Ramos (cell line): Measurements from ENCODE around the gene C3.

Experiments used
- in situ Hi-C: fragments of 300-500 bp; cut with MboI; formaldehyde crosslinking; loops from one replicate; pipeline ENCODE4 v1.14.3; 2022; ENCODE audit warnings: low sequenced_read_pairs; ENCODE audit not compliant: unreplicated experiment

The C3 gene

DNA sequence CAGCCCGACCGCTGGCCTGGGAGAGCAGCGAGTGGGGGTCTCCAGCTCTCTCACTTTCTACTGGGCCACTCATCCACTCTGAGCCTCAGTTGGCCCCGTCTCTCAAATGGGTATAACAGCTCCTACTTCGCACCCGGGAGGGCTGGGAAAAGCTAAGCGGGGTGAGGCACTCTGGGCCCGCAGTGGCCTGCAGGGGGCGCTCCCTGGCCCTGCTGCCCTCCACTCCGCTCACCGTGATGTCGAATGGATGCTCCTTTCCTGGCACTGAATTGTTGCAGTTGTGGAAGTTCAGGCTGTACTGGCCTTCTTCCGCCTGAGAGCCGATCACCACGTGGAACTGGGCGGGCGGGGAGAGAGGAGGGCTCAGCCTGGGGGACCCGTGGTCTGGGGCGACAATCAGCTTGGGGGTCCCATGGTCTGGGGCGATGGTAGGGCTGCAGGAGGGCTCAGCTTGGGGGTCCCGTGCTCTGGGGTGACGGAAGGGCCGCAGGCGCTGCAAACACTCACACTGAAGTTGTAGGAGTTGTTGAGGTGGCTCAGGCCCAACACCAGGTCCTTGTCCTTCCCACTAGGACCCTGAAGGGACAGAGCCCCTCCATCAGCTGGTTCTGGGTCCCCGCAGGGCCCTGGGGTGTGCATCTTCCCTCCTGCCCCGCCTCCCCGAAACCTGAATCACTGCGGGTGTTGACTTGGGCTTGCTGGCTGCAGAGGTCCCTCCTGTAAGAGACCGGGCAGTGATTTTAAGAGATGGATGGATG is 13.1 kb upstream of the C3 start:
- in situ Hi-C loops: loop anchor here (10.0 kb wide), 1 partner anchor 219 kb away; no protein-coding TSS in a partner anchor

DNA sequence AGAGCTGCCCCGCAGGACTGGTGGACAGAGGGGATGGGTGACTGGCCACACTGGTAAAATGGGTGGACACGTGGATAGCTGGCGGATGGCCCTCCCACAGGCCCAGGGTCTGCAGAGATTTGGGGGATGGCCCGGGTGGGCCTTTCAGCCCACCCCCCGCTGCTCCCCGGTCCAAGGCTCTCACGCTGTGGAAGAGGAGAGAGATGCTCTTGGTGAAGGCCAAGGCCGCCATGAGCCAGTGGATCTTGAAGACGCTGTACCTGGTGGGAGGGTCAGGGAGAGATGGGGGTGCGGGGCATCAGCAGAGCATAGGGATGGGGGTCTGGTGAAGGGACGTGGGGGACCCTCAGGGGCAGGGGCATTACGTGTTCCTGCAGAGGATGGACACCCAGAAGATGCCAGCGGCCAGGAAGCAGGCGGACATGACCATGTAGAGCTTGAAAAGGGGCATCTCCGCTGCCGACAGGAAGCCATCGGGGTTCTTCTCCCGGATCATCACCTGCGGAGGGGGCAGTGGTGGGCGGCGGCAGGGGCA is 12.4 kb upstream of the C3 start:
- in situ Hi-C loops: loop anchor here (10.0 kb wide), 1 partner anchor 218 kb away; no protein-coding TSS in a partner anchor

DNA sequence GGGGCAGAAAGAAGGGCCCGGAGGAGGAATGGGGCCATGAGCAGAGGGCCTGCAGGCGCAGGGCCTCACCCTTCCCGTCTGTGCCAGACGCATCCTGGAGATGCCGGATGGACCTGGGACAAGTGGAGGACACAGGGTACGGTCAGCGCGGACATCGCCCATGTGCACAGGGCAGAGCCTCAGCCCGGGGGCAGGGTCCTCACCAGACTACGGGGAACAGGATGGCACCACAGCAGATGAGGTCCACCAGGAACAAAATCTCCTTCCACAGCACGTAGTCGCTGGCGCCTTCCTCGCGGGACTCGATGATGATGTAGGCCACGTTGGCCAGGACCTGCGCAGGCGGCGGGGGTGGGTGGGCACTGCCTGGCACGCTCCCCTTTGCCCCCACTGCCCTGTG is 11.4 kb upstream of the C3 start:
- in situ Hi-C loops: loop anchor here (10.0 kb wide), 1 partner anchor 217 kb away; no protein-coding TSS in a partner anchor

DNA sequence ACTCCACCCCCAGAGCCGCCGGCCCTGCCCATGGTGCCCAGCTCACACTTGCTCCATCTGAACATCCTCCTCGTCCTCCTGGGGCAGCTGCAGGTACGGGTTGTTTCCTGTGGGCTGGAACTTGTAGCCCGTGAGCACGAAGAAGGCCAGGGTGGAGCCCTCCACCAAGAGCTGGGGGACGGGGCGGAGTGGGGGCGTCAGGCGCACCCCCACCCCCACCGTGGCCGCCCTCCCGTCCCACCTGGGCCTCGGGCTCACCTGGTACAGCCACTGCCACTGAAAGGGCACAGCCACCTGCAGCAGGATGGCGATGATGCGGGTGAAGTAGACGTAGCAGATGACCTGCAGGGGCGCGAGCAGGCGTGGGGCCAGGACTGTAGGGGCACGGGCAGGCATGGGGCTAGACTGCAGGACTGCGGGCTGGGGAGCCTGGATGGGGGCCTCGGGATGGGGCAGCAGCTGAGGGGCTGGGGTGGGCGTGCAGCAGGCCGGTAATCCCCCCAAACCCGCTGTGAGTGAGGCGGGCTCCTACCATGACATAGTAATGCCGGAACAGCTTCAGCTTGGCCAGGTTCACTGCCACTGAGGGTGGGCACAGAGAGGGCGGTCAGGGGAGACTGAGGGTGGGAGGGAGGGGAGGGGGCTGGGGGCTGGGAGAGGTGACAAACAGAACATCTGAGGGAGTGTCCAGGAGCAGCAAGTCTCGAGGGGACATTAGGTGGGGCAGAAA is 10.7 kb upstream of the C3 start:
- in situ Hi-C loops: loop anchor here (10.0 kb wide), 1 partner anchor 216 kb away; no protein-coding TSS in a partner anchor

DNA sequence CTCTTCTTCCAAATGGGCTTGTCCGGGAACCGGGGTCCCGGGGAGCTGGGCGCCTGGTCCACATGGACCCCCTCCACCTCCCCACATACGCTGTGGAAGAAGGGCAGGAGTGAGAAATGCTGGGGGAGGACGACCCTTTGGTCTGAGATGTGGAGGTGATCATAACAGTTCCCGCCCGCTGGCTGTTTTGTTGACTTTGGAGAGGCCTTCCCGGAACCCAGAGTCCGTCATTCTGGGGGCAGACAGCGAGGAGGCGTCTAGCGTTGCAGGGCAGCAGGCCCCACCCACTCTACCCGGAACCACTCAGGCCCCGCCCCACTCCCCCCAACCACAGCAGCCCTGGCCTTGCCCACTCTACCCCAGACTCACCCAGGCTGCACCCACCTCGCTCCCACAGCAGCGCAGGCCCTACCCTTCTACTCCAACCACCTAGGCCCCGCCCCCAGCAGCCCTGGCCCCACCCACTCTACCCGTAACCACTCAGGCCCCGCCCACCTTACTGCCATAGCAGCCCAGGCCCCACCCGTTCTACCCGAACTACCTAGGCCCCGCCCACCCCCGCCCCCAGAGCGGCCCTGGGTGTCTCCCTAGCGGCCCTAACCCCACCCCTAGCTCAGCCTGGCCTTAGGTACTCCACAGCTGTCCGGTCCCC is 9.8 kb upstream of the C3 start:
- in situ Hi-C loops: loop anchor here (10.0 kb wide), 1 partner anchor 215 kb away; no protein-coding TSS in a partner anchor

DNA sequence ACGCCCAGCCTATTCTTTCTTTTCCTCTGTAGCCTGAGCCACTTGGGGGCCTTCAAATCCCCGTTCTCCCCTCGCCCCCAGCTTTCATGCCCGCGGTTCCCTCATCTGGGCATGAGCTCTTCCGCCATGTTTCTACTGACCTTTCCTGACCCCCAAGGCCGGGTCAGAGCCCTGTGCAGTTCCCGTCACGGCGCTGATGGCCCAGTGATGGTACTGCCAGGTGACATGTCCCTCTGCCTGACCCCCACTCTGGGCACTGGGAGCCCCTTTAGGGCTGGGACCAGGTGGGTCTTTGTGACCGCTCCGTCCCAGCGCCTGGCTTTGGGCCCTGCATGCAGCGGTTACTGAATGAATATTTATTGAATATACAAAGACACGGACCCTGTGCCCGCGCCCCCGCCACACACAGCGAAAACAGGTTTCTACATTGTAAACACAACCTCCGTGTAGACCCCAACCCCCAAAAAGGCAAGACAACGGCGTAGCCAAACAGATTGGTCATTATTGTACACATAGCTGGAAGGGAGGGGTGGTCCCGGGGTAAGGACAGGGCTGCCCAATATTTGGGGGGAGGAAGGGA is 9.2 kb upstream of the C3 start:
- in situ Hi-C loops: loop anchor here (10.0 kb wide), 1 partner anchor 215 kb away; no protein-coding TSS in a partner anchor

DNA sequence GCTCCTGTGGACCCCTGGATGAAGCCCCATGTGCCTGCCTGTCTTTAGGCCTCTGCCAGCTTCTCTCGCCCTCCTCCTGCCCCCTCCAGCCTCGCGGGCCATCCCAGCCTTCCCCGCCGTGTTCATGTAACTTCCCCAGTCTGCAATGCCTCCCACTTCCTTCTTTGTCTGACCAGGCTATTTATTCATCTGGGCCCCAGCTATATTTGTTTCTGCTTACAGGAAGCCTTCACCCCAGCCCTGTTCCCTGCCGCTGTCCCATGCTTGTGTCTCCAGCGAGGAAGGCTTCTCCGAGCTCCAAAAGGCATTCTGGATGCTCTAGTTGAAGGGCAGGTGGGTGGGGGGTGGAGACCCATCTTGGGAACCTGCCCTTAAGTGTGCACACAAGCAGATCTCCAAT is 7.9 kb upstream of the C3 start:
- in situ Hi-C loops: no loop called here

DNA sequence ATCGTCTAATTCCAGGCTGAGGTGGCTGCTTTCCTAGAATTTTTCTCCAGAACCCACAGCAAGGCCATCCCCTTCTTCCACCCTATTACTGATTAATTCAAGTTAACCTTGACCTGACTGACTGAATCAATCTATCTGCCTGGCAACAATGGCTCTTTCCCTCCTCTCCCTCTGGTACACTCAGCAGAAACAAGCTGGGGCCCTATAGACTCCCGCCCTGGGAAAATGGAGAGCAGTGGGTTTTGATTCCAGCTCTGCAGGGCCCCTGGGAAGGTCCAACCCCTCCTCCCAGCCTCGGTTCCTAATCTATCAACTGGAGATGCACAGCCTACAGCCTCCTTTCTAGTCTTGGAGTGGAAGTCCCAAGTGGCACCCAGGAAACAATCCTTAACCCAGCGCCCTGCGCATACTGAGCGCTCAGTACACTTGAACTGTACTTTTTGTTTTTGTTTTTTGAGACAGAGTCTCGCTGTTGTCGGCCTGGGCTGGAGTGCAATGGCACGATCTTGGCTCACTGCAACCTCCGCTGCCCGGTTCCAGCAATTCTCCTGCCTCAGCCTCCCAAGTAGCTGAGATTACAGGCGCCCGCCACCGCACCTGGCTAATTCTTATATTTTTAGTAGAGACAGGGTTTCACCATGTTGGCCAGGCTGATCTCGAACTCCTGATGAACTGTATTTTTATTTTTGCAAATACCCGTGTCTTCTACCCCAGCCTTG is 5.2 kb upstream of the C3 start:
- in situ Hi-C loops: no loop called here

DNA sequence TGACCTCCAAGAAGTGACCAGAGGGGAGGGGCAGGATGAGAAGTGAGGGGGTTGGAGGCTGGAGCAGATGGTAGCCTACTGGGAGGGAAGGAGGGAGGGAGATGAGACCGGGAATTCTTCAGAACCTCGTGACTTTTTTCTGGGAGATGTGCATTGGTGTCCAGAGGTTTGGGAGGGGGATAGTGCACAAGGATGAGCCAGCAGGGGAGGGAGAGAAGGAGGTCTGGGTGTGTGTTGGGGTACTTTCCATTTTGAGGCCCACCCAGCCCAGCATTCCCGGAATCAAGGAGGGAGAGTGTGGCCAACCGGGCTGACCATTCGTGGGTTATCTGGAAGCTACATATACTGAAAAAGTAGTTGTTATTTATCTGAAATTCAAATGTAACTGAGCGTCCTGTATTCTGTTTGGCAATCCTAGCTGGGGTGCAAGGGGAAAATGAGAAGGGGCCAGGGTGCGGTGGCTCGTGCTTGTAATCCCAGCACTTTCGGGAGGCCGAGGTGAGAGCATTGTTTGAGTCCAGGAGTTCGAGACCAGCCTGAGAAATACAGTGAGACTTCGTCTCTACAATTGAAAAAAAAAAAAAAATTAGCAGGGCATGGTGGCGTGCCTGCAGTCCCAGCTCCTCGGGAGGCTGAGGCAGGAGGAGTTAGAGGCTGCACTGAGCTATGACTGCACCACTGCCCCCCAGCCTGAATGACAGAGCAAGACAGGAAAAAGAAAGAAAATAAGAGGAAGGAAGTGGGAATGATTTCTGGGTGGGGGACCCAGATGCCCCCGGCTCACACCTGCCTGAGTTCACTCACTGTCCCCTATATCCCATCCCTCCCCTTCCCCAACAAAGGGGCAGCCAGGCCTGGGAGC is 4.4 kb upstream of the C3 start:
- in situ Hi-C loops: no loop called here

DNA sequence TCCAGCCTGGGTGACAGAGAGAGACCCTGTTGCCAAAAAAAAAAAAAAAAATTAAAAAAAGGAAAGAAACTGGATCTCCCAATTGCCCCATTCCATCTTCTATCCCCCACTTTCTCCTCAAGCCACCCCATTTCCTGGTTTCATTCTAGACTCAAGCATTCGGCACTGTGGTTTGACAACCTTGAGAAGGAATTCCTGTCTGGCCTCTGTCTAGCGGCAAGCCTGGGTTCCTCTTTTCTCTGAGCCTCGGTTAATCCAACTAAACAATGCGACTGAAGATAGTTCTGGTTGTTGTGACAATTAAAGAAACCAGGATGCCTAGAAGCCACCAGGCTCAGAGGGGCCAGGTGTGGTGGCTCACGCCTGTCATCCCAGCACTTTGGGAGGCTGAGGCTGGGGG is 3.3 kb upstream of the C3 start:
- in situ Hi-C loops: no loop called here

DNA sequence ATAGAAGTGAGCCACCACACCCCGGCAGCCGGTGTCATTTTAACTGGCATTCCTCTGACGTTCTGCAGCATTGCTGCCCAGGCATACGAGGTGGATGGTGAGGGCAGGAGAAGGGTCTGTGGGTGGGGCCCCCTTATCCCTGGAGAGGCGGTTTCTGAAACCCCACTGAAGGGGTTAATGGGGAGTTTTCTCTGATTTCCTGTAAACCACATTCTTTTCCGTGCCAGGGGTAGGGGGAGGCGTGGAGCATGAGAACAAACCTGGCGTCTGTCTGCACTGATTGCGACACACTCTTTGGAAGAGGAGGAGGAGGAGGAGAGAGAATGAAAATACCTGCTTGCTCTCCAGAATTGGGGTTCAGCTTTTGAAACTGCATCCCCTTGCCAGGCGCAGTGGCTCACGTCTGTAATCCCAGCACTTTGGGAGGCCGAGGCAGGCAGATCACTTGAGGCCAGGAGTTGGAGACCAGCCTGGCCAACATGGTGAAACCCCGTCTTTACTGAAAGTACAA is 2.7 kb upstream of the C3 start:
- in situ Hi-C loops: no loop called here

DNA sequence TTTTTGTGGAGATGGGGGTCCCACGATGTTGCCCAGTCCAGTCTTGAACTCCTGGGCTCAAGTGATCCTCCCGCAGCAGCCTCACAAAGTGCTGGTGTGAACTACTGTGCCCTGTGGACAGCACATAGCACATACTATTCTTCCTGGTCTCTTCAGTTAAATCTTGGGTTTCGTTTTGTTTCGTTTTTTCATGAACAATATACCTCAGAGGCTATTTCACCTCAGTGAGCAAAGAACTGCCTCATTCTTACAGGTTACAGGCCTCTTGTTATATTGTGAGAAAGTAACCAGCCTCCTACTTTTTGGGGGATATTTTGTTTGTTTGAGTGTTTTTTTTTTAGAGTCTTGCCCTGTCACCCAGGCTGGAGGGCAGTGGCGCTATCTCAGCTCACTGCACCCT is 1.3 kb upstream of the C3 start:
- in situ Hi-C loops: no loop called here

DNA sequence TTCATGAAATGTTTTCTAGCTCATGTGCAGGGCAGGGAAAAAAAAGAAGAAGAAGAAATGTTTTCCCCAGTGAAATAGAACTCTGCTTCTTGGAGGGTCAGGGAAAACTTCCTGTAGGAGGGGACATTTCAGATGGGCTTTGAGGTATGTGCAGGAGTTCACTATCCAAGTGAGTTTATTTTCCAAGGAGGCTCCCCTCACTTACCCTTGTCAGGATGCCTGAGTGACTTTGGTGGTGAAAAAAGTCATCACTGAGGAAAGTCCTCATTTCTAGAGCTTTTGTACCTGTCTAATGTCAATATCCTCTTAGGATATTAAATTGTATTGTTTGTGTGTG is 656 bp upstream of the C3 start:
- in situ Hi-C loops: no loop called here

DNA sequence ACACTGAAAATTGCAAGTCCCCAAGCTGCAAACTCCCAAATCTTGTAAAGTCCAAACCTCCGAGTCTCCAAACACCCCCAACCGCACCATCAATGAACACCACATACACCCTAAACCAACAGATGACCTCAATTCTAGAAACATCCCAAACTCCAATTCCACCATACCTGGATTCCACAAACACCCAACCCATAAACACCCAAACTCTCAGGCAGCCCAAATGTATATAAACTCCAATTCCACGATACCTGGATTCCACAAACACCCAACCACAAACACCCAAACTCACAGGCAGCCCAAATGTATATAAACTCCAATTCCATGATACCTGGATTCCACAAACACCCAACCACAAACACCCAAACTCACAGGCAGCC is 470 bp downstream of the C3 start:
- in situ Hi-C loops: no loop called here

DNA sequence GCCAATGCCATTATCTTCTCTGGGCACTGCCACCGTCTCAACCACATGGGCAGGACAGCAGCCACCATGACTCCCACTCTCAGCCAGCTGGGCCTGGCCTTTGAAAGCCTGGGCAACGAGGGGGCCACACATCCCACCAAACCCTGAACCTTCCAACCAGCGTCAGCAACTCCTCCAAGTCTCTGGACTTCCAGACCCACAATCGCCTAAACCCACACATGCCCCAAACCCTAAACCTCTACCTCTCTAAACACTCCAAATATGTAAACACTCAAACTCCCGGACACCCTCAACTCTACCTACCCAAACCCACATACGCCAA is 949 bp downstream of the C3 start:
- in situ Hi-C loops: no loop called here

DNA sequence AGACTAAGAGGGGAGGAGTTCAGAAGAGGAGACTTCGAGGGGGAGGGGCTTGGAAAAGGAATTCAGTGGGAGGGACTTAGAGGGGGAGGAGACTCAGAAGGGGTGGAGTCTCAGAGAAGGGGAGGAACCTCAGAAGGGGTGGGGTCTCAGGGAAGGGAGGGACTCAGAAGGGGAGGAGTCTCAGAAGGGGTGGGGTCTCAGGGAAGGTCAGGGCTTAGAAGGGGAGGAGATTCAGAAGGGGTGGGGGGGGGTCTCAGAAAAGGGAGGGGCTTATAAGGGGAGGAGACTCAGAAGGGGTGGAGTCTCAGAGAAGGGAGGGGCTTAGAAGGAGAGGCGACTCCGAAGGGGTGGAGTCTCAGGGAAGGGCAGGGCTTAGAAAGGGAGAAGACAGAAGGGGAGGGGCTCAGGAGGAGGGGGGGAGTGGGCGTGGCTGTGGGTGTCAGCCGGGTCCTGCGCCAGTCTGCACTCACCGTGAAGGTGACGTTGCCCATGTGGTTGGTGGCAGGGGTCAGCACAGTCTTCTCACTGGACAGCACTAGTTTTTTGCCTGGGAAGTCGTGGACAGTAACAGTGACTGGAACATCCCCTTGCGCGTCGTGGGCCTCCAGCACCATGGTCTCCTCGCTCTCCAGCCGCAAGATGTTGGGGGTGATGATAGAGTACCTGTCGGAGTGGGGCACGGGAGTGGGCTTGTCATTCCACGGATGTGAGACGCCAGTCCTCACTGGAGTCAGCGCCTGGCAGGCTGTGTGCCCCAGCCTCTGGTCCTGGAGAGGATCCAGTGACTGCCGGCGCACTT is 1.5 kb downstream of the C3 start:
- in situ Hi-C loops: no loop called here

DNA sequence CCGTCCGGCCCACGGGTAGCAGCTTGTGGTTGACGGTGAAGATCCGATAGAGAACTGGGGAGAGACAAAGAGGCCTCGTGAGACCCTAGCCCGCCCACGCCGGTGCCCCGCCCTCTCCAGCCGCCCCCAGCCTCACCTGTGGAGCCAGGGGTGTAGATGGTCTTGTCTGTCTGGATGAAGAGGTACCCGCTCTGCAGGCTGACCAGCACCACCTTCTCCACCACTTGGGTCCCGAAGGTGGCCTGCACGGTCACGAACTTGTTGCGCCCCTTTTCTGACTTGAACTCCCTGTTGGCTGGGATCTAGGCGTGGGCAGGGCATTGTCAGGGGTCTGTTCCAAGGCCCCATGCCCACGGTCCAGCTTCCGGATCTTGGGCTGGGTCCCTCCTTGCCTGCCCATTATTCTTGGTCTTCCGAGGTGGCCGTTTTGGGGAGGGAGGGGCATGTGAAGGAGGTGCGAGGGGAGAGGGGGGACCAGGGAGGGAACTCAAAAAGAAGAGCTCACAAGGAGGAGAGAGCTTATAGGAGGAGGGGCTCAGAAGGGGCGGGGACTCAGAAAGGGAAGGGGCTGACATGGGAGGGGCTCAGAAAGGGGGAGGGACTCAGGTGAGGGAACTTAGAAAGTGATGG is 2.2 kb downstream of the C3 start:
- in situ Hi-C loops: no loop called here
